HT-29 (cell line): ENCODE results near the gene TACR2. TPM values are rescaled to one million over a fixed set of nuclear protein-coding genes. Genes with fewer than 3 reads are reported as not detected.
A peak's percentile ranks its signal among the peaks of the same experiment; 100 is the strongest.

Experiments
- DNase-seq: peaks from one replicate; pipeline ENCODE4 v3.0.0-alpha.2; 2015; ENCODE audit warnings: low spot score
- total RNA-seq: library from RNA; depleted of rRNA; stranded (reverse); fragments of >200 nt; shearing (Covaris generic); gene quantifications from 2 replicates; pipeline ENCODE4 v1.2.3, GENCODE V29; 2014; rRNA removed

TACR2 gene
- 1.9 and 2.2 TPM in 2 replicates for total RNA-seq

GRCh38 chr10:69416695-69417094 lies at the start of gene TACR2:
Gene TACR2 (minus strand): TSS chr10:69416918. CDS start chr10:69416323, 595 bp downstream.
- DNase-seq = no peak

GRCh38 chr10:69466158-69466490 lies 49.4 kb upstream of the TACR2 start:
- DNase-seq = no peak

DNA sequence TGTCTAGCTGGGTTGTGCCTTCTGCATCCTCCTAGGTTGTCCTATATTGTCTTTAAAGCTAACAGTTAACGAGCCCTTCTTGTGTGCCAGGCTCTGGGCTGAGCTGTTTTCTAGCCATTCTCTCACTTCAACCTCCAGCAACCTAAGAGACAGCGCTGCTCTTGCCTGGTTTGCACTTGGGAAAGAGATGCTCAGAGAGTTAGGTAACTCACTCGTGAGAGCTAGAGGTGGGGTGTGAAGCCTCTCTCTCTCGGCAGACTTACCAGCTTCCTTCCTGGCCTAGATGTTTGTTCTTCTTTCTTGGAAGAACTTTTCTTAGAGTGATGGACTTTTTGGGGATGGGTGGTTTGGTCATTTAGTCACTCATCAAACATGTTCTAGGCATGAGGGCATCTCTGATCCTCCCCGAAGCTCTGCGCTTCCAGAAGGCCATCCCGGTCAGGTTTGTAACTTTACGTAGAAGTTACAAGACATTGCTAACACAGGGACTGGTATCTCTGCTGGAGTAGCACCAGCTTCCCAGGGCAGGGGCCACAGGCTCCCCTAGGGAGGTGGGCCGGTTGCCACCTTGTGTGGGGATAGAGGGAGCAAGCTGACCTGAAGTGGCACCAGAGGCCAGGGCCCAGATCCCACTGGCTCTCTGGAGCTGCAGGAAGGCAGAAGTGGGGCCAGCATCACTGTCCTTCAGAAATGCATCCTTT lies 48.9 kb upstream of the TACR2 start:
- DNase-seq = no peak

DNA sequence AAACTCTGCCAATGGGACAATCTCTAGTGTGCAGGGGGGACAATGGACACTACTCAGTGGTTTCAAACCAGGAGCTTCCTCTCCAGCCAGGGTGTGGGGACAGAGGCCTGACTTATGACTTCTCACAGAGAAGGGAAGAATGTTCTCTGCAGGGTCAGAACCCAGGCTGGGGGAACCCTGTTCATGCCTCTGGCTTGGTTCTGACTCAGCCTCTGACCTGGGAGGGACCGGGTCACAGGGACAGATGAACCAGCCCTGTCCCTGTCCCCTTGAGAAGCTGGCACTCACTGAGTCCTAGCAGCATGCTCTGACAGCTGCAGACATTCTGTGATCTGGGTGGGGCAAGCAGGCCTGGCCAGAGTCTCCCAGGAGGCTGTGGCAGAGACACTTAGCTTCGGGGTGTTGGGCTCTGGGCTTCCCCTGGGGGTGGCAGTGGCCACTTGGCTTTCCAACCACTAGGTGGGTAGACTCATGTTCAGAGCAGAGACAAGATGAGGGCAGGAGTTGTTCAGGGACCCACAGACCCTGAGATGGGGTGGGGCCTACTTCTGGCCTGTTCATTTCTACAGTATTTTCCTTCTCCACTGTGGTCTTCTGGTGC lies 48.2 kb upstream of the TACR2 start:
- DNase-seq = peak; percentile 62

- DNase-seq = no peak
Observed at GRCh38 chr10:69464401-69464800, 47.7 kb upstream of the TACR2 start.

- no peak for DNase-seq
Observed at GRCh38 chr10:69463886-69464285, 47.2 kb upstream of the TACR2 start.

DNA sequence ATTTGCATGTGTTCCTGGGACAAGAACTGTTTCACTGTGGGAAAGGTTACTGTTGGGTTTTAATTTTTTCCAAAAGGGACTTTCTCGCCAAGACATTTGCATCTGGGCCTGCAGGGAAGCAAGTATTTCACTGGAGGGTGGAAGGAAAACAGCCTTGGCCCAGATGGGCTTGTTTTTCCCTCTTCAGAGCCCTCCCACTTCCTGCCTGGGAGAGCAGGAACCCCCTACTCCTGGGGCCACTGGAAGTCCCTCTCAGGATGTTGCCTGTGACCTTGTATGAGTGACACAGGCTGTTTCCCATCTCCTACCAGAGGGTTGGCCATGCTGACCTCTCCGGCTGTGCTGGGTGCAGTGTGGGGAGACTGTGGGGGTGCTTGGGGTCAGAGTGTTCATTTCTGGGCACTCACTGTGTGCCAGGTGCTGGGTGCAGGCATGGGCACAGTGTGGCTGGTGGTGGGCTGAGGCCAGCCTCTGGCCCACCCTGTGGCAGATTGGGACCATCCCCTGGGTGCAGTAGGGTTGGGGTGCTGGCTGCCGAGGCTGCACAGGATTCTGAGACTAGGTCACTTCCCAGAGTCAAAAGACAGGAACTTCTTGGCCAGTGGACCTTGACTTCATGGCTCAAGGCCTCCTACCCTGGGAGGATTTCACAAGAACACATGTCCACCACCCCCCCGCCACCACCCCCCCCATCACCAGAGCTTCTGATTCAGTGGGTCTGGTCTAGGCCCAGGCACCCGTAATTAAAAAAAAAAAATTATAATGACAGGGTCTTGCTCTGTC lies 44.7 kb upstream of the TACR2 start:
- no peak for DNase-seq

- DNase-seq = no peak
Observed at GRCh38 chr10:69460576-69461242, 44.0 kb upstream of the TACR2 start.

- DNase-seq = no peak
Observed at GRCh38 chr10:69459893-69460575, 43.3 kb upstream of the TACR2 start.

DNA sequence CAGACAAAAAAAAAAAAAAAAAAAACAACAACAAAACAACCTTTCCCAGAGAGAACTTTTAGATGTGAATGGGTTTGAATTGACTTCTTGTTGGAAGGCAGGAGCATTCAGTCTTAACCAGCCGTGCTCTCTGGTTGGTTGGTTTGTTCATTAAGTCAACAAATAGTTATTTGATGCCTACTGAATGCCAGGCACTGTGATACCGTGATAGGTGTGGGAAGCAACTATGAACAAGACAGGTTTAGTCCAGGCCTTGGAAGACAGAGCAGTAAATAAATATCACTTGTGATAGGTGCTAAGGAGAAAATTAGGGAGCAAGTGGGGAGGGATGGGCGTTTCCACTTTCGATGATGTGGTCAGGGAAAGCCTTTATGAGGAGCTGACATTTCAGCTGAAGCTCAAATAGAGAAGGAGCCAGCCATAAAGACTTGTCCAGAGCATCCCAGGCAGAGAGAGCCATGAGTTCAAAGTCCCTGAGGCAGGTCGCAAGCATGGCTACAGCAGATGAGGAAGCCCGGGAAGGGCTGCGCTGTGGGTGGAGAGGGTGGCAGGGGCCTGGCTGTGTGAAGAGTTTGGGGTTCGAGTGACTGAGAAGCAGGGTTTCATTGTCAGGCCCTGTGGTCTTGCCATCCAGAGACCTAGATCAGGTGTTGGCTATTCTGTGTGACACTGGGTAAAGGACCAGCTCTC lies 42.5 kb upstream of the TACR2 start:
- peak; percentile 73 for DNase-seq

DNA sequence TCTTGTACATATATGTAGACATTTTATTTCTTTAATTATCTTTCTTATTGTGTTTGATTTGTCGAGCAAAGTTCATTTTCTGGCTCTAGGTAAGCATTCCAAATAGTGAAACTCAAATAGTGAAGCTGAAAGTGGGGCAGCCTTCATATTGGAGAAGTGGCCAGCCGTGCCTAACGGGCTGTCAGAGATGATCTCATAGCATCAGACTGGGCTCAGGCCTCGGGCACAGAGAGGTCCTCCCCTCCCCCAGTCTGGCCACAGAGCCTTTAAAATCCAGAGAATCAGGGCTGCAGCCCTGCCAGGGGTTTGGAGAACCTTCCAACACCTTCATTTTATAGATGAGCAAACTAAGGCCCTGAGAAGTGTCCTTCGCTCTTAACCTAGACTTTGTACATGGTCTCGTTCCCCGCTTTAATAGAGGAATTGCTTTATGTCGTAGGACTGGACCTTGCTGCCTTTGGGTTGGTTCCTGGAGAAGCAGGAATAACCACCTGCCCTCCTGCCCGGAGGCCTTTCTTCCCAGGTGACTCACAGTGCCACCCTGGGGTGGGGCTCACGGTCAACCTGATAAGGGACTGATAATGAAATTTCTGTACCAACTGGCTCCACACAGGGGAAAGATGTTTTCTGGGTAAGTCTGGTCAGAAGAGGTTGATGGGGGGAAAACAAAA lies 41.8 kb upstream of the TACR2 start:
- peak; percentile 91 for DNase-seq

DNA sequence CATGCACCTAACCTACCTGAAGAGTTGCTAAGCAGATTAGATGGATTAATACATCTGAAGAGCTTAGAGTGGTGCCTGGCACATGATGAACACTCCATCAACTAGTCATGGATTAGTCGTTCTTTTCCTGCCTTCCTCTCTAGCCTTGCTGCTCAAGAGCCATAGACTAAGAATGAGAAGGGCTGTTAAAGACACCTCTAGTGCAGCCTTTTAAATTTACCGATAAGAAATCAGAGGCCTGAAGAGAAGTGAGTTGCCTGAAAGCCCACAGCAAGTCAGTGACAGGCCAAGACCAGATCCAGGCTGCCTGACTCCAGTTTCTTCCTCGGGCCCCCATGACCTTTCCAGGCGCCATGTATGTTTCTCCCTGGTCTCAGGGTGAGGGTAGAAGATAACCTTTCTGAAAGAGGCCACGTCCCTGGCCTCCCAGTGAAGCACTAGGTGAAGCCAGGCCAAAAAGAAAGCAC lies 41.1 kb upstream of the TACR2 start:
- no peak for DNase-seq

DNA sequence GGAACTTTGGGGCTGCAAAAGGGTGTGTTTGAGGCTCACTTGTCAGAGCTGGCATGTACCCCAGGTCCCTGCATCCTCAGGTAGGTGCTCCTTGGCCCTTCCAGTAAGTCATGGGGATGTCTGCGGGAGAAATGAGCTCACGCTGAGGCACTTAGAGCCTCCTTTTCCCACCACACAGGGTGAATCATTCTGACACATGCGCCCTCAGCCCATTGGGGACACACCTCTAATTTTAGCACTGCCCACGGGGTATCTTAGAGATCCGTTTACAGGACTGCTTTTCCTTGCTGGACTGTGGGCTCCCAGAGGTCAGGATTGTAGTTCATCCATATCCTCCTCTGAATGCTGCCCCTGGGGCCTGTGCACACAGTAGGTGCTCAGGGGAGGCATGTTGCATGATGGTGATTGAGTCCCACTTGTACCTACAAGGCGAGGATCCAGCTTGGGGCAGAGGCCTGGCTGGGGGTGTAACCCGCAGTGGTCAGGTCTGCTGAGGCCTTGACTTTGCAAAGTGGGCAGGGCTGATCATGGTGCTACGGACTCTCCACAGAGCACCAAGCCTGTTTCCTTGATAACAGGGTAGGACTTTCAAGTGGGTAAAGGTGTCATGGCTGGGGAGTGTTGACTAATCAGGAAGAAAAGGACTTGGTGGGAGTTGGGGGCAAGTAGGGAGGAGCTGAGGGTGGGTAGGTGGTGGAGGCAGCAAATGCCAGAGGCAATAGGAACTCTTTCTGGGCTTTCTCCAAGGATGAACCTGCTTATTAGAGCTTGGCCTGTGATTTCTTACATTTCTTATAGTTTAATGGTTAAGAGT lies 40.4 kb upstream of the TACR2 start:
- DNase-seq = no peak

GRCh38 chr10:69455006-69455763 lies 38.5 kb upstream of the TACR2 start:
- no peak for DNase-seq

DNA sequence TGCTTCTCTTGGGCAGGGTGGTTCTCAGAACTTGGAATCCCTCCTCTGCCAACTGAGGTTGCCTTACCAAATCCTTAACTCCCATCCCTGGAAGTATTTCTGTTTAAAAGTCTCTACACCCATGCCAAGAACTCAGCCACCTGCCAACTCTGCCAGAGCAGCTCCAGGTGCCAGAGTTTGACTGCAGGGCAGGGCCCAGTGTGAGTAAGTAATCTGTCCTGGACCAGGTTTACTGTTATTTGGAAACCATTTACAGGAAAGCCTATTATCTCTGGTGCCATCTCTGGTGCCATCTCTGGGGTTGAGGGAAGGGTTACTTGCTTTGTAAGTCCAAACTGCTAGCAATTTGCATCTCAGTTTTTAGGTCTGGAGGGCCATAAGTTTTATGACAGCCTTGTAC lies 37.1 kb upstream of the TACR2 start:
- DNase-seq = no peak

GRCh38 chr10:69452676-69453415 lies 36.1 kb upstream of the TACR2 start:
- no peak for DNase-seq

DNA sequence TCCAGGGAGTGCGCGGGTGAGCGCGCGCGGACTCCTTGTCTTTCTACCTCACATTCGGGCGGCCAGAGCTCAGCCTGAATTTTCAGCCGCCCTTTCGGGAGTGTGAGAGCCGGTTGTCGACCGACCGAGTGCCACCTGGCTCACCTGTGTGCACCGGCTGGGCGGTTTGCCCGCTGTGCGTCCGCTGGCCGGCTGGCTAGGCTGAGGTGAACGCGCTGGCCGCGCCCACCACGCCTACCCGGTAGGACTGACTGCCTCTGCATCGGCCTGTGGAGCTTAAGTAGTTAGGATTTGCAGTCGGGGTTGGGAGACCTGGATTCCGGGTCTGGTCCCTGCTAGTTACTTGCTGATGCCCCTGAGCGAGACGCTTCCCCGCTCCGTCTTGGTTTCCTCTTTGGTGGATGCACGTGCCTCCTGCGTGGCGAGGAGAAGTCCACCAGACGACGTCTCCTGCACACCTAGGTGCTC lies 35.1 kb upstream of the TACR2 start:
- peak; percentile 78 for DNase-seq
